Mesenteric fat pad (tissue), 1 donor: ENCODE data around the gene DOCK9. TPM values are rescaled to one million over a fixed set of nuclear protein-coding genes. Genes with fewer than 3 reads are reported as not detected.

Experiments
- DNase-seq: peaks from one replicate; pipeline ENCODE4 v3.0.0-alpha.2; 2020; ENCODE audit warnings: low spot score
- total RNA-seq: library from RNA; stranded (reverse); fragmentation: NEBNext Ultra II Directional; extraction: Animal tissue kit (Norgen Biotek cat#: 25700); gene quantifications from one replicate; pipeline ENCODE4 v1.2.1, GENCODE V29; 2021
- donor health status: DM: yes; HTN: yes; CAD: no.

The DOCK9 gene
- total RNA-seq, 1 donor from 2014 or later: 127 TPM

DNA sequence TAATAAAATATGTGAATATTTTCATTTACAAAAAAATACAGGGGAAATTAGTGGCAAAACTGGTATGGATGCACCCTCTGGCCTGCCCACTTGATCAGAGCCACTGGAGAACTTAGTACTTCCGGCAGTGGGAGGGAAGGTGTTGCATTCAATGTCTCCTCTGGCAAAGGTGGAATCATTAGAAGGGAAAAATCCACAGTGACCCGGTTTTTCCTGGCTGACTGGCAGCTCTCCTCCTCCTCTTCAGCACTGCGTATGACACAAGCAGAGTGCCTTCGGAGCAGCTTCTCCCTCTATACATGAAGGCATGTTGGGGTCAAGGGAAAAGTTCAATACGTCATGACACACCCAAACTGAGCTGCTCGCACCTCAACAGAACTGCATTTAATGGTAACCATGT lies 123.4 kb downstream of the DOCK9 start:
- no peak for DNase-seq

DNA sequence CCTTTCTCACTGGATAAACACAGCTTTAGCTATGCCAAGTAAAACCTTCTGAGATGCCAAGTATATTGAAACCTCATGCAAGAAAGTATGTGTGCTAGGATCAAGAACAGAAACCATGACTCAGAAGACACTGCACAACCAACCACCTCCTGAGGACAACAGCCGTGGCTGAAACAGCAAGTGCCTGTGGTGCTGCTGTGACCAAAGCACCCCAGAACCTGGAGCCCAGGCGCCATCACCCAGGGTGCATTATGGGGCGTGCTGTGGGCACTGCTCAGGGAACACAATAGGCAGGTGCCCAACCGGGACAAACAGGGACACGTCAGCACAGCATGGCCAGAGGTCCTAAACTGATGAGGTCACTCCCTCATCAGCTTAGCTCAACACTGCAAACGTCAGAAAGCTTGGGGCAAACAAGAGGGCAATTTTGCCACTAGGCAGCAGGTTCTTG lies 124.1 kb downstream of the DOCK9 start:
- no peak for DNase-seq

DNA sequence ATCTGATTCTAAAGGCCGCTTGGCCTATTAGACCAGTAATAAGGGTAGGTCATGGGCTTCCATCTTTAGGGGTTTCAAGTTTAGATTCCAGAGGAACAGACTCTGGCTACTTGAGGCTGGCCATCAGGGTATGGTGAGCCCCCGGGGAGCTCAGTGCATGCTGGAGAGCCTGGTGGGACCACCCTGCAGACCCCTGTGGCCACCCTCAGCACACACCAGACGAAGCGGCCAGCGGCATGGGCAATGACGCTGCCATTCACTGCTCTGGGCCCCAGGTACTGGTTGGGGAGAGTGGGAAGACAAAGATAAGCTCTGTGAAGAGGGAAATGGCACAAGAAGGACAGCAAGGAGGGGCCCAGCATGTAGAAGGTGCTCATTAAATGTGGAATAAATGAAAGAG lies 126.6 kb downstream of the DOCK9 start:
- no peak for DNase-seq

DNA sequence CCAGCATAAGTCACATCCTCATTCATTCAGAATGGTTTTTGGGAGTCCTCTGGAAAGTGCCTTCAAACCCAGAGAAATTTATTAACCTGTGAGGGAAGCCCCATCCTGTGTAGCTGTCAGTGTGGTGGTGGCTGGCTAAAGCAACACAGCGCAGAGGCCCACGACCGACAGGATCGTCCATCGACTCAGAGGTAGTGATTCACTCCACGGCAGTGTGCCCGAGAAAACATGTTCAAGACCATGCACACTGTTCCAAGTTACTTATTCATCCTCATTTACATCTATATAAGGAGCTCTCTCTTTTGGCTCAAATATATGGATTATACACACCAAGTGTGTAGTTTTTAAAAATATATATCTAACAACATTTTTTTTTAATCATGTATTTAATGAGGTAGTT lies 129.1 kb downstream of the DOCK9 start:
- no peak for DNase-seq

DNA sequence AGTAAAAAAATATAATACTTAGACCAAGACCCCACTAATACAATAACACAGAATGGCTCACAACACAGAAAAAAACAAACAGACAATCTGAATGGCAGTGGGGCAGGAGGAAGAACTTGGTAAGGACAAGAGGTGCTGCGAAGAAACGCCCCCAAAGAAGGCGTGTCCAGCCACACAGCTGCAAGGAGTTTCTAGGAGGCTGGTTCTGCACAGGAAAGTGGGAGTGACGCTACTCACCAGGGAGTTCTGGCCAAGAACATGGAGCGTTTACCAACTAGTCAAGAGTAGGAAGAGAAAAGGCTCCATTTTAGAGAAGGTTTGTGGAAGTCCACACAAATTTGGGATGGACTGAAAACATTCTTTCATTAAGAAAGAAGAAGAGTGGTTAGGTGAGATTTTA lies 130.1 kb downstream of the DOCK9 start:
- no peak for DNase-seq

GRCh38 chr13:98846986-98847385 lies 130.9 kb downstream of the DOCK9 start:
- no peak for DNase-seq

GRCh38 chr13:98846521-98846920 lies 131.3 kb downstream of the DOCK9 start:
- no peak for DNase-seq

DNA sequence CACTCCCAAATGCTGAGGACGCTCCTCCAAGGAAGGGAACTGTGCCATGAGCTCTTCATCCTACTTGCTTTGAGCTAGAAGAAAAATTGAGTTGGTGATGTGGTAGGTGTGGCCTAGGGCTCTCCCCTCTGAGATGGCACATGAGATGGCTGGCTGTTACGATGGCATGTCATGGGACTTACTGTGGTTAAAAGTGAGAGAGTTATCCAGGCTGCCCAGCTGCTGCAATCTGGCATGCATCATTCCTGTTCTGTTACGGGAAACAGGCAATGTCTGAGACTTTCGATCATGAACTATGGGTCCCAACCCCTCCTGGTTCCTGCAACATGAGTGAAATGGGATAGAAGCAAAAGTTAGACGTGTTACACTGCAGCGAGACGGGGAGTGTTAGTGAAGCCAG lies 132.1 kb downstream of the DOCK9 start:
- DNase-seq: no peak

- no peak for DNase-seq
Observed at GRCh38 chr13:98844021-98844420, 133.8 kb downstream of the DOCK9 start.

GRCh38 chr13:98843482-98843877 lies 134.4 kb downstream of the DOCK9 start:
- DNase-seq: no peak

DNA sequence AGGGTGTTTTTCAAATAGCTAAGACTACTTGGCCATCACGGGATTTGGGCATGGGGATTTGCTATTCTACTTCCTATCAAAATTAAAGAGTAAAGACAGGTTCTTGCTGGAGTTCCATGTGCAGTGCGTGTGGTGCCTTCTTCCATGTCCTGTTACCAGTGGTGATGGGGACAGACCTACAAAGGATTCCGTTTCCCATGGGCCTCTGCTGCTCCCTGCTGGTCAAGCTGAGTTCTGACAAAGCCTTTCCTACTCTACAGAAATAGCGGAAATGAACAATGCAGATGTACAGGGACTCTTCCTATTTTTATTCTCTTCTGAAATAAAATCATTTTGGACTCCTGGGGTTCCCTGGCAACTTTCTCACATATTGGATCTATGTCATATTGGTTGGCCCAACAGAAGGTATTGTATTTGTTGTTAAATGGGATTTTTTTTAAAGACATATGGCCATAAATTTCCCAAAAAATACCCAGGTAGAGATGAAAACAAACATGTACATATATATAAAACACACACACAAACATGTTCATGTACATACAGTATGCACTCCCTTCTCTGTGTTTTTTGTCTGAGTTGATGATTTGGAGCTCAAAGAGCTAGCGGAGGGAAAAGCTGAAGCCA lies 134.9 kb downstream of the DOCK9 start:
- DNase-seq: no peak

GRCh38 chr13:98842070-98842469 lies 135.8 kb downstream of the DOCK9 start:
- no peak for DNase-seq

DNA sequence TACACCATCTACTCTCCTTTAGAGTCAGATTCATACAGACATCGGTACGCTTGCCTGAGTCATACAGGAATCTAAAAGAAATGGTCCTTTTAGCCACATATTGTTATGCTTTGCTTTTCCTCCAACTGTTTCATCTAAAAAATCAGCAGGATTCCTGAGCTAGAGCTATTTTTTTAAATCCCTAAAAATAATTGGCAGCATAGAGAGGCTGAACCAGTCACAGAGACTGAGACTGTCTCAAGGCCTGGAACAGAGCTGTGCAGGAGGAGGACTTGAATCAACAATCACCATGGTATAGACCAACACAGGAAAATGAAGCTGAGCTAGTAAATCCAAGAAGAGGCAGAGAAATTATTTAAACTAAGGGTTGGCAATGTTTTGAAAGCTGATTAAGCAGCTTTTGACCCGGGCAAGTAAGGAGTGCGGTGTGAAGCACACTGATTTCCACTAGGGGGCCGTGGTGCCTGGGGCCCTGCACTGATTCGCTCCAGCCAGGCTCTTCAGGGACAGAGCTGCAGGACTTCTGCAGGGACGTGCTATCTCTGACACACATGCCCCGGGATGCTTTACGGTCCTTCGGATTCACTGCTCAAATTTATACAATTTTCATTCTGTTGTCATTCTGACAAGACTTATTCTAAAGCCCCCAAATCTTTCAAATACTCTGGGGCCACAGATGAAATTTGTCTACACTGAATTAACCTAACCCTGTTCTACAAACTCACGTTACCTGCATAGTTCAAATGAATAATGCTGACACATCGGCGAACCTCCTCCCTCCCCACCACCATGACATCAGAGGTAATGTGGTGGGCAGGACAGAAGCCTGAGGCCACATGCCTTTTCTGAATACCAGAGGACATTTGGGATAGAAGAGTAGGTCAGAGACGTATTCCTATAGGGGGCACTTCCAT lies 137.8 kb downstream of the DOCK9 start:
- DNase-seq: no peak

DNA sequence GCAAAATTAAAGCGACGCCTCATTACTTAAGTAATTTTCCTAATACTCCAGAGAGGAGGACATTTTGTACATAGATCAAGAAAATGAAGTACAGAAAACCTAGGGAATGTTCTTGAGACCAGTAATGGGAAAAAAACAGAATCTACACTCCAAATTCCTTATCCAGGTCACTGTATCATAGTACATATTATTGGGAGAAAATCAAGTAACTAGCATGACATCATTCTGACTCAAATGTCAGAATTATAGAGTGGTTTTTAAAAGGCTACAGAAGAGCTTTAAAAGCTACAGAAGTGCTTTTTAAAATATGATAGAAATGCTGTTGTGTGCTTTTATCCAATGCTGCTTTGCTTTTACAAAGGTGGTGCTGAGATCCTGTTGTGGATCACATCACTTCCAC lies 139.1 kb downstream of the DOCK9 start:
- no peak for DNase-seq

- no peak for DNase-seq
Observed at GRCh38 chr13:98837896-98838295, 140.0 kb downstream of the DOCK9 start.

DNA sequence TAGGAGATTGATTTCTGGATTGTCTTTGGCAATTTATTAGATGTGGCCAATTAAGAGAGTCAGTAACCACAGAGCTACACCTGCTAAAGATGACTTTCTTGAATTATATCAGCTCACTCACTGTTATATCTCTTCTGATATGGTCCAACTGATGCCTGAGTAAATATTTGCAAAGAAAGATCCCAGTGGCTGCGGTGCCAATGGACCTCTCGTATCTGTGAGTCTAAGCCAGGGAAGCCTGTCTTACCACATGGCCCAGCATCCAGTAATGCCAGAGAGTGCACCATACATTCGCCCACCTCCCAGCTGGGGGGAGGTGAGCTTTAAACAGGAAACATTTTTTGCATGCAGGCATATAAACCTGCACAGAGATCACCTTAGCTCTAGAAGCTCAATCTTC lies 142.7 kb downstream of the DOCK9 start:
- no peak for DNase-seq

DNA sequence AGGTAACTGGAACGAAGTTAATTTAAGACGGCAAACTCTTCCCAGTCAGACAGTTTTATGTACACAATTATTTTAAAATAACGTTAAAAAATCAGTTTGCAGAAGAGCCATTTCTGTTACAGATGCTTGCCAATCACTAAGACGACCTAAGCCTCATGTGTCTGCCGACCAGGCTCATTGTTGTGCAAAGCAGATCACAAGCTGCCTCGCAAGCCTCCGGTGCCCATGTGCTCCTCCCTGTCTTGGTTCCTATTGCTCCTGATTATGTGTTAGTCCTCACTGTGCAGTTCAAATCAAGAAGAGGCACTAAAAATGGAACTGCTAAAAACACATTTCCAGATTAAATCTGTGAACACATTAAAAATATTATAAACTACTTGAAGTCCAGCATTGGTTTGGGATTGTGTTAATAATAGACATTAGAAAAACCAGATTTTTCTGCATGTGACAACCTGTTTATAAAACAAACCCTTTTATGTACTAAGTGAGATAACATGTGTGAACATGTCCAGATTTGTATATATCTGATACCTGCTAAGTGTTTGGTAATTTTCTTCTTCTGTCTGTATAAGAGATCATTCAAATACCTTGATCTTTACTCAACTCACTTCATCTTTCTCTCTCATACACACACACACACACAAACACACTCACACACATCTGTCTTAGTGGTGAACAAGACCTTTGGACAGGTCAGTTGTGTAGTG lies 143.5 kb downstream of the DOCK9 start:
- no peak for DNase-seq

GRCh38 chr13:98831236-98831635 lies 146.6 kb downstream of the DOCK9 start:
- DNase-seq: no peak

GRCh38 chr13:98829541-98829940 lies 148.3 kb downstream of the DOCK9 start:
- no peak for DNase-seq

GRCh38 chr13:98828614-98829013 lies 149.2 kb downstream of the DOCK9 start:
- DNase-seq: no peak

DNA sequence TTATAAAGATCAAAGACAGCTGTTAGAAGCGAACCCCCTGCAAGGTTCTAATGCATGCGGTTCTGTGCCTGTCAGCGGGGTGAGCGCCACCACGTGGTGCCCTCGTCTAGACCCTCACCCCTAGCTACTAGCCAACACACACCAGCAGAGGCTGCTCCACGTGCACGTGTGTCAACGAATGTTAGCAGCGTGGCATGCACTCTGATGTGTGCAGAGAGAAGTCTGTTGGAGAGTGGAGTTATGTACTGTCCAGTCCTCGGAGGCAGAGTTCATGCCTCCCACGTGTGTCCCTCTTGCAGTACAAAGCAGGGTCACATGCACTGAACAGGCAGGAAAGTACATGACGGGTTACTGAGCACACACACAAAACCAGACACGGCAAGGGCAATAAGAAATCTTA lies 150.4 kb downstream of the DOCK9 start:
- no peak for DNase-seq

DNA sequence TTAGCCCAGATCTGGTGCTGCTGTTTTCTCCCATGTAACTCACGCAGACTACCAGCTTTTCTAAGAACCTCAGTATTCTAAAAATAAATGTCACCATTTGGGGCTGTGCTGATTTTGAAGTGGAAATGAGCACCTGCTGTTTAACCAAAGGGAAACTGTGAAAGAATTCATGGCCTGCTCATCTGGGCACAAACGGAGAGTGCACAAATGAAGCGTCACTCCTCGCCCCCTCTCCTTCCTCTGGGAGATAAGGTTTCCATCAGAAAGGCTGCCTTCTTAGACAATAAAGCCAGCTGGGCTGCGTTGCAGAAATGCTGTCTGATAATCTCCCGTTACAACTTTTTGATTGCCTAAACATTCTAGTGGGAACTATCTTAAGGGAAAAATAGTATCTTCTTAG lies 151.7 kb downstream of the DOCK9 start:
- DNase-seq: no peak
